PFSK-1 (cell line): Measurements from ENCODE around the gene GIMAP8.

Experiments
- FOXP2 ChIP-seq: optimal IDR thresholded peaks from 2 replicates; pipeline ENCODE3; 2011; ENCODE audit warnings: borderline replicate concordance, control low read depth, inconsistent platforms; ENCODE audit not compliant: insufficient read depth; ENCODE audit errors: extremely low read length, extremely low read depth
- POLR2AphosphoS5 ChIP-seq: IDR thresholded peaks from 2 replicates; pipeline ENCODE4 v1.6.1; 2012; ENCODE audit warnings: low read depth, mild to moderate bottlenecking, control low read depth, low read length, moderate library complexity
- TAF1 ChIP-seq: IDR thresholded peaks from 2 replicates; pipeline ENCODE4 v1.6.1; 2012; ENCODE audit warnings: low read length, control low read depth, borderline replicate concordance; ENCODE audit not compliant: insufficient read depth
- TF ChIP-seq, protein P1 (sequence below), 2 experiments: IDR thresholded peaks; 2 replicates each; pipeline versions ENCODE4 v1.6.1 to v1.8.0; 2011 to 2012; ENCODE audit warnings: low read depth in 2 of 2, low read length in 2 of 2, control low read depth in 1 of 2, inconsistent platforms in 1 of 2, mild to moderate bottlenecking in 1 of 2, moderate library complexity in 1 of 2; ENCODE audit not compliant: insufficient read depth in 1 of 2

GRCh38 chr7:150415161-150416153, 35.0 kb upstream of the GIMAP8 start:
- no peak for TF ChIP-seq POLR2AphosphoS5
- TF ChIP-seq, protein P1, sequence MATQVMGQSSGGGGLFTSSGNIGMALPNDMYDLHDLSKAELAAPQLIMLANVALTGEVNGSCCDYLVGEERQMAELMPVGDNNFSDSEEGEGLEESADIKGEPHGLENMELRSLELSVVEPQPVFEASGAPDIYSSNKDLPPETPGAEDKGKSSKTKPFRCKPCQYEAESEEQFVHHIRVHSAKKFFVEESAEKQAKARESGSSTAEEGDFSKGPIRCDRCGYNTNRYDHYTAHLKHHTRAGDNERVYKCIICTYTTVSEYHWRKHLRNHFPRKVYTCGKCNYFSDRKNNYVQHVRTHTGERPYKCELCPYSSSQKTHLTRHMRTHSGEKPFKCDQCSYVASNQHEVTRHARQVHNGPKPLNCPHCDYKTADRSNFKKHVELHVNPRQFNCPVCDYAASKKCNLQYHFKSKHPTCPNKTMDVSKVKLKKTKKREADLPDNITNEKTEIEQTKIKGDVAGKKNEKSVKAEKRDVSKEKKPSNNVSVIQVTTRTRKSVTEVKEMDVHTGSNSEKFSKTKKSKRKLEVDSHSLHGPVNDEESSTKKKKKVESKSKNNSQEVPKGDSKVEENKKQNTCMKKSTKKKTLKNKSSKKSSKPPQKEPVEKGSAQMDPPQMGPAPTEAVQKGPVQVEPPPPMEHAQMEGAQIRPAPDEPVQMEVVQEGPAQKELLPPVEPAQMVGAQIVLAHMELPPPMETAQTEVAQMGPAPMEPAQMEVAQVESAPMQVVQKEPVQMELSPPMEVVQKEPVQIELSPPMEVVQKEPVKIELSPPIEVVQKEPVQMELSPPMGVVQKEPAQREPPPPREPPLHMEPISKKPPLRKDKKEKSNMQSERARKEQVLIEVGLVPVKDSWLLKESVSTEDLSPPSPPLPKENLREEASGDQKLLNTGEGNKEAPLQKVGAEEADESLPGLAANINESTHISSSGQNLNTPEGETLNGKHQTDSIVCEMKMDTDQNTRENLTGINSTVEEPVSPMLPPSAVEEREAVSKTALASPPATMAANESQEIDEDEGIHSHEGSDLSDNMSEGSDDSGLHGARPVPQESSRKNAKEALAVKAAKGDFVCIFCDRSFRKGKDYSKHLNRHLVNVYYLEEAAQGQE (IDR thresholded peaks at IDR 0.05; ENCODE audit: insufficient read depth in 1 of 2, low read depth in 2 of 2, low read length in 2 of 2), result no peak
- no peak for TF ChIP-seq TAF1
- no peak for TF ChIP-seq FOXP2
